Muscle of back (tissue), 11 donors: ENCODE measurements around the gene TMEM163. TPM values are rescaled to one million over a fixed set of nuclear protein-coding genes. Genes with fewer than 3 reads are reported as not detected.
A peak's percentile ranks its signal among the peaks of the same experiment; 100 is the strongest.
"Not testable (repeated sequence)": the region's sequence is repeated elsewhere in the genome, so short reads cannot be mapped to it uniquely, and the experiment has no call there.

Experiments used
- DNase-seq, 3 donors: peaks; one replicate each; pipeline versions ENCODE4 v3.0.0 to v3.0.0-alpha.2; 2013
- polyA plus RNA-seq, 10 donors: library from polyadenylated mRNA; unstranded; fragments of 120-200 nt; gene quantifications; one replicate each; pipeline ENCODE4 v1.2.1, GENCODE V29; 2013; ENCODE audit not compliant: insufficient read length in 10 of 10

TMEM163 gene
- polyA plus RNA-seq, 10 donors: 0.67 to 2.2 (median 0.96) TPM

DNA sequence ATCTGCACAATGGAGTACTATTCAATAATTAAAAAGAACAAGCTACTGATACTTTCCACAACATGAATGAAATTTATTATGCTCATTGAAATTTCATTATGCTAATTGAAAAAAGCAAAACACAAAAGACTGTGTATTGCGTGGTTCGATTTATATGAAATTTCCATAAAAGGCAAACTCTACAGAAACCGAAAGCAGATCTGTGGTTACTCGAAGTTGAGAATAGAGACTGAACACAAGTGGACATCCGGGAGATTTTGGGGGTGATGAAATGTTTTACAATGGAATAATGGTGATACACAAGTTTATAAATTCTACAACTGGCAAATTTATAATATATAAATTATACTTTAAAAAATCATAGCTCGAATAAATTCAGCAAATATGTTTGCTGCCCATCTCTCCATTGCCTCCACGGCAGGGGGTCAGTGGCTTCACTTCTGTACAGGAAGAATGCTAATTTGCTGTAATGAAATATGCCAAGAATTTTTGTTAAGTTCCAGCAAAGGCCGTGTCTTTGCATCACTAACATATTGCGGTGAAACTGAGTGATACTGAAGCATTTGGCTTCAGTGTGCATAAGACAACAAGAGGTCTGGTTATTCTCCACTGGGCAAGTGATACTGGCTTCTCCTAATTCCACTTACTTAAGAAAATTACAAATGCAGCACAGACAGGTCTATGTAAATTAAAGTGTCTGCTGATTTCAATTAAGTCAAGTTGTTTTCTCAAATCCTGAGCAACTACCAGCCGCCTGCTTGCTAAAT is 96.7 kb downstream of the TMEM163 start:
- no peak for DNase-seq

DNA sequence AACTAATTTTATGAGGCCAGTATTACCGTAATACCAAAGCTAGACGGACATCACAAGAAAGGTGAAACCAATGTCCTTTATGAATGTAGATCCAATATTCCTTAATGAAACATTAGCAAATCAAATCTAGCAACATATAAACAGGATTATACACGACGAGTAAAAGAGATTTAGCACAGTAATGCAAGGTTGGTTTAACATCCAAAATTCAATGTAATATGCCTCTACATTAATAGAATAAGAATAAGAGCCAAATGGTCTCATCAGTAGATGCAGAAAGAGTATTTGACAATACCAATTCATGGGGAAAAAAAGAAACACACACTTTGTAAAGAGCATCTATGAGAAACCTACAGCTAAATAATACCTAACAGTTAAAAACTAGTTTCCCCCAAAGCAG is 99.5 kb downstream of the TMEM163 start:
- DNase-seq: no peak

DNA sequence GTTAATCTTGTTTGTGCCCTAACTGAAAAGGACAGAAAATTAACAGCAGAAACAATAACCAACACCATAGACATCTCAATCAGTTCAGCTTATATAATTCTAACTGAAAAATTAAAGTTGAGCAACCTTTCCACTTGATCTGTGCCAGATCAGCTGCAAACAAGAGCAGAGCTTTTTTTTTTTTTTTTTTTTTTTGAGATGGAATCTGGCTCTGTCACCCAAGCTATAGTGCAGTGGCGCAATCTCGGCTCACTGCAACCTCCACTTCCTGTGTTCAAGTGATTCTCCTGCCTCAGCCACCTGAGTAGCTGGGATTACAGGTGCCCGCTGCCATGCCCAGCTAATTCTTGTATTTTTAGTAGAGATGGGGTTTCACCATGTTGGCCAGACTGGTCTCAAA is 103.3 kb downstream of the TMEM163 start:
- DNase-seq: not testable (repeated sequence)

DNA sequence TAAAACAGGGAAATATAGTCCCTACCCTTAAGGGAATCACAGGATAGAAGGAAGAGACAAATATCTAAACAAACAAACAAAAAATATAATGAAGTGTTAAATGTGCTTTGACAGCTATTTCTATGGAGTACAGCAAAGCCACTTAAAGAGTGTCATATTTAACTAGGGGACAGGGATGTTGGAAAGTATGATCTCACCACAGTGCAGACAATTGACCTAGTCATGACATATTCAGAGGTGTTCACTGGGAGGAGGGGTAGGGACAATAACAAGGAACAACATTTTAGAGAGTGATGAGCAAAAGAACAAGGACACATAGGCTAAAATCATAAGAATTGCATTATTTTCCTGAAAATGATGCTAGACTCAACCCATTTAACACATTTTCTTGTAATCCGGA is 107.5 kb downstream of the TMEM163 start:
- DNase-seq: no peak

DNA sequence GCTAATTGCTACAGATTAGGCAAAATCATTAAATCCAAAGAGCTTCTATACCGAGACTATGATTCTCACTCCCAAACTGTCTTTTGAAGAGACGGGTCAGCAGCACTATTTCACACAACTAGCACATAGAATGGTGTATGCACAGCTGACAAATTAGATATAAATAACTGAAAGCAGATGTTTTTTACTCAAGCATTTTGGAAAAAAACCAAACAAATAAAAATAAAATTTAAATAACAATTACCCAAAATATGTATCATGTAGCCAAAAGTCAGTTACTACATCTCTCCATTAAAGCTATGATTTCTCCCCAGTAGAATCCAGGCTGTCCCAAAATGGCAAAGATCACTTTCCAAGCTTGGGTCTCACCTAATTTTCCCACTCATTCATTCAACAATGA is 107.9 kb downstream of the TMEM163 start:
- peak in 1 of 3 donors; percentile 45 for DNase-seq

DNA sequence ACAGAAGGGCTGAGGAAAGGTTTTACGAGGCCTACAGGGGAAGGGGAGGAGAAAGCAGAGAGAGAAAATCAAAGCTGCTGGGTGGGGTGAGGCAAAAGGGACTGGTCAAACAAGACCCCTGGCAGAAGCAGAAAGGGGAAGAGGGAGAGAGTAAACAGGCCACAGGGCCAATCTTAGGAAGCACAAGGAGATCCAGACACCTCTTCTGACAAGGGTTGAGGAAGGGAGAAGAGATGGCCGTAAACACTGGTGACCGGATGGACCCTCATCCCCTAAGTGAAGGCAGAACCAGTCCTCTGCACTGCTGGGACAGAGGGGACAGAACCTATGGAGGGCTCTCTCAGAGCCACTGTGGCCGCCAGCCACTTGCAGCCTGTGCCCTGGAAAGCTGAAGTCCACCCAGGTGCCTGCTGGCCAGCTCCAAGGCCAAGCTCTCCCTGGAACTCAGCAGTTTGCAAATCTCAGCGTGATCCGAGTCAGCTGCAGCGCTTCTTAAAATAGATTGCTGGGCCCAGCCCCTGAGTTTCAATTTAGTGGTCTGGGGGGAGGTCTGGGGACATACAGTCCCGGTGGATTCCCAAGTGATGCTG is 108.8 kb downstream of the TMEM163 start:
- peak; percentile 10 to 59 (median 13) for DNase-seq

DNA sequence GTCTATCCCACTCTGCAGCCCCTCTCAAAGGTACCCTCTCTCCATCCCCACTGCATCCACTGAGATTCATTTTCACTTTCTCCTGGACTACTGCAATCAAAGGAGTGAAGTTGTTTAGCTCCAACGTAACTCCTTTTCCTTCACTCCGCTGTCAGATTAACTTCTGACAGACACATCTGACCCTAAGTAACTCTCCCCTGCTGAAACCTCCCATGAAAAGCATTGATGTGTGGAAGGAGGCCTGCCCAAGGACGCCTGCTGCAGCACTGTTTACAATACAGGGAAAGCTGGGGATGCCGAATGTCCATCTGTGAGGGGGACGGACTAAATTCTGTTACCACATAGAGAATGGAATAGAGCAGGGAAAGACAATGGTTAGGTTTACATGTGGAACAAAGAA is 114.8 kb downstream of the TMEM163 start:
- no peak for DNase-seq

DNA sequence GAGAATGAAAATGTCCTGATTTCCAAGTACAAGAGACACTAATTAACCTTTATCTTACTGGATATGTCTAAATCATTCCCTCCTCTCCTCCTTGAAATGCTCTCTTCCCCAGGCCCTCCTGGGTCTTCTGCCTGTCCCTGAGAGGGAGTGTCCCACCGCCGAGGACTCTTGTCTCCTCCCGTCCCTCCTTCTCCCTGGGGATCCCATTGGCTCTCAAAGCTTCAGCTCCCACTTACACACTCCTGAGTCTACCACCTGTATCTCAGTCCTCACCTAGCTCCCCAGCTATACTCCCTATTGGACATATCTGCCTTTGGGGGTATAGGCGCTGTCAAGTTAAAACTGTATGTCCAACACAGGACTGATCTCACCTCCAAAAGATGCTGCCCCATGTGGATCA is 116.1 kb downstream of the TMEM163 start:
- DNase-seq: no peak

DNA sequence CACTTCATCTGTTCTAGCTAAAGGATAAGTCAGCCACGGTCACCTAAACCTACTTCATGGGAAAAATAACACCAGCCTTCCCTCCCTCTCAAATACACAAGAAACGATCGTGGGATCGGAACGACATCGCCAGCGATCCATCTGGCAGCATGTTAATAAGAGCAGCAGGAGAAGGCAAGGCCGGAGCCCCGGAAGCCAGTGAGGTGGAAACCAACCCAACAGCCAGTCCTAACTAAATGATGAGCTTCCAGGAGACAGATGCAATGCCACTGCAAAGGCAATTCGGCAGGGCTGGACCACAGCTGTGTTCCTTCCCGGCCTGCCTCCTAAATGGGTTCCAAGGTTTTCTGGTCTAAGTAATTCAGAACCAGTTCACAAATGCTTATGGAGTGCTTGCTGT is 117.5 kb downstream of the TMEM163 start:
- no peak for DNase-seq

DNA sequence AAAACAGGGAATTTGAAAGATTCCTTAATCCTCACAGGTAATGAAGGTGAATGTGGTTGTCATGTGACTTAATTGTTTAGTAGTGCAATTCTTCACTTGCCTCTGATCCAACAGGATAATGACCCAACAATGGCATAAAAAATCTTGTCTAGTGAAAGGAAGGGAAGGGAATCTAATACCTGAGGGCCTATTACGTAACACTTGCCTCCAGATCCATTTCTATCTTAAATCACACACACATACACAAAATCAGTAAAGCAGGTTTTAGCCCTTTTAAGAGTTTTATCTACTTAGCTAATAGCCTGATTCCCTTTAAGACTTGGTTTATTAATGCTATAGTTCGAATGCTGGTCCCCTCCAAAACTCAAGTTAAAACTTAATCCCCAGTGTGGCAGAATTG is 118.6 kb downstream of the TMEM163 start:
- no peak for DNase-seq

DNA sequence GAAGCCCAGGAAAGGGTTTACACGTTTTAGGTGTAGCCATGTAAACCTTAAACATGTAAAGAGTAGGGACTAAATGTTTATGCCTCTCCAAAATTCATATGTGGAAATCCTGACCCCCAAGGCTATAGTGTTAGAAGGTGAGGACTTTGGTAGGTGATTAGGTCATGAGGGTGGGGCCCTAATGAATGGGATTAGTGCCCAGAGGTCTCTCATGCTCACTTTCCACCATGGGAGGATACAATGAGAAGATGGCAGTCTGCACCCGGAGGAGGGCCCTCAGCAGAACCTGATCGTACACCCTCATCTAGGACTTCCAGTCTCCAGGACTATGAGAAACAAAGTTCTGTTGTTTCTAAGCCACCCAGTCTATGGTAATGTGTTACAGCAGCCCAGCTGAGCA is 119.6 kb downstream of the TMEM163 start:
- DNase-seq: no peak

DNA sequence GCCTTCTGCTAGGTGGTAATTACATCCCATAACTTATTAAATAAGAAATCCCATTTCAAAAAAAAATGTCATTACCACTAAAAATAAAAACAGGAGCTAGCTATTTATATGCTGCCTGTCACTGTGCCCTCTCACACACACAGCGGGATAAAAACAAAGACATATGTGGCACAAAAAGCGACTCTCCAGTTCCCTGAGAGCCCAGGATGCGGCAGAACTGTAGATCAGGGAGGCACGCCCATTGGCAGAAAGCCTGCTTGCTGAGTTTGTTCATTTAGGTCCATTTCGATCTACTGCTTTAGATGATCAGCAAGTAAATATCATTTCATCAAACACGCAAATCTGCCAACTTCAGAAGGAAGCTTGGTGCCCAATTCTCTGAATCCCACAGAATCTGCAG is 124.4 kb downstream of the TMEM163 start:
- no peak for DNase-seq

DNA sequence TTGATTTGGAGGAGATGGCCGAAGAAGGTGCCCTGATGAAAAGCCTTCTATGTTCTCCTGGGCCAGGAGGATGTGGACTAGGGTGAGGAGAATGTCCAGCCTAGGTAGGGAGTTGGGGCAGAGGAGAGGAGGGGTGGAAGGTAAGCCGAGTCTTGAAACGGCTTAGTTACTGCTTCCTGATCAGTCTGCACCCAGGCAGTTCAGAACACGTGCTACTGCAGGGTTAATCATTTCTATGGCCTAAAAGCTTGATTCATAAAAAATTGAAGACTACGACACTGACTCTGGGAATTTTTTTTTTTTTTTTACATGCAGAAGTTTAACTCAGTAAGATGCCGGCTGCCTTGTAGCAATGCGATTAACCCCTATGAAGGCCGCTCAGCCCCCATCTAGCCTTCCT is 125.3 kb downstream of the TMEM163 start:
- DNase-seq: no peak

DNA sequence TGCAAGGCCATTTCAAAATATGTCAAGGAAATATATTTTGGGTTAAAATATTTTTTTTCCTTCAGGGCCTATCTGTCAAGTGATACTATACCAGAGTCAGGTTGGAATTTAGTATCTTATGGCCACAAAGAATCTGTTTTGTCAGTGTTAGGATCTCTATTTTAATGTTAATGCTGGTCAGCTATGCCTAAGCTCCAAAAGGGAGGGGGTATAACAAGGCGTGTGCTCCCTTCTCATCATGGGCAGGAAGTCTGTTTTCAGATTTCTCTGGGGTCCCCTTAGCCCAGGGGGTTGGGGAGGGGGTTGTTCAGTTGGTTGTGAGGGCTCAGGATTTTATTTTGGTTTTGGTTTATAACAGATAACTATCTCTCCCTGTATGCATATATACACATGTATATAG is 126.4 kb downstream of the TMEM163 start:
- DNase-seq: no peak

DNA sequence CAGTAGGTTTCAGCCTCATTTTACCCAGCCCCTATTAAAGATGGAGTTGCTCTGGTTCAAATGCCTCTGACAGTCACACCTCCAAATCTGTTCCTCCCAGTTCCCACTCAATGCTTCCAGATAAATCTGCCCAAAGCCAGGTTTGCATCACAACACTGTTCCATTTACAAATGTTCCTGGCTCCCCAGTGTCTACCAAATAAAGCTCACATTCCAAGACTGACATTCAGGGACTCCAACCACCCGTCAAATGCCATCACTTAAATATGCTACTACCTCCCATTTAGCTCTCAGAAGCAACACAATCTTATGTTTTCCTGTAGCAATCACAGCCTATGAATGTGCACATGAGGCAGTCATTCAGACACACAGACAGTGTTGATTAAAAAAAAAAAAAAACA is 127.3 kb downstream of the TMEM163 start:
- DNase-seq: no peak

DNA sequence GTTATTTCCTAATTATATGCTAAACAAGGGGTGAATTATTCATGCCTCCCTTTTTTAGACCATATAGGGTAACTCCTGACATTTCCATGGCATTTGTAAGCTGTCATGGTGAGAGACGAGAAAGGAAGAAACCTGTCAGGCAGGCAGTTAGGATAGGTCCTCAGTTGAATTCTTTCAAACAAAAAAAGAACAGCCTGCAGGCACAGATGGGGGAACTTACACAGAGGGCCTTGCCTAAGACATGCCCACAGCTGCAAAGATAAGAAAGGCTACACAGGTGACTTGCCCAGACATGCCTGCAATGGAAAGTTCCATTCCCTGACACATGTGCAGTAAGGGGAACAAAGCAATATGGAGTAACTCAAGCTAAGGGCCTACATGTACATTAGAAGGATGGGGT is 128.1 kb downstream of the TMEM163 start:
- DNase-seq: no peak

DNA sequence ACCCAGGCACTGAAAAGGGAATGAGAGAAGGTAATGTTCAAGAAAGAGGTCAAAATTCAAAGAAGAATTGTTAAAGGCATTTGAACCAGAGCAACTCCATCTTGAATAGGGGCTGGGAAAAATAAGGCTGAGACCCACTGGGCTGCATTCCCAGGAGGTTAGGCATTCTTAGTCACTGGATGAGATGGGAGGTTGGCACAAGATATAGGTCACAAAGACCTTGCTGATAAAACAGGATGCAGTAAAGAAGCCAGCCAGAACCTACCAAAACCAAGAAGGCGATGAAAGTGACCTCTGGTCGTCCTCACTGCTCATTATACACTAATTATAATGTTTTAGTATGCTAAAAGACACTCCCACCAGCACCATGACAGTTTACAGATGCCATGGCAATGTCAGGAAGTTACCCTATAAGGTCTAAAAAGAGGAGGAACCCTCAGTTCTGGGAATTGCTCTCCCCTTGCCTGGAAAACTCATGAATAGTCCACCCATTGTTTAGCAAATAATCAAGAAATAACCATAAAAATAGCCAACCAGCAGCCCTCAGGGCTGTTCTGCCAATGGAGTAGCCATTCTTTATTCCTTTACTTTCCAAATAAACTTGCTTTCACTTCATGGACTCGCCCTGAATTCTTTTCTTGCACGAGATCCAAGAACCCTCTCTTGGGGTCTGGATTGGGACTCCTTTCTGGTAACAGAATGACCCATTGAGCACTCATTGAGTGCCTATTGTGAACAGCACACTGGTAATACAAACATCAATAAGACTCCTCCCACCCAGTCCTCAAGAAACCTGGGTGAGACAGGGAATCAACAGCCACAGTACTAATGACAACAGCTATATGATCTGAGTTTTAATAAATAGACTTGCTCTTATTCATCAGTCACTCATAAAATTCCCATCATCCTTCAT is 129.4 kb downstream of the TMEM163 start:
- DNase-seq: not testable (repeated sequence)

DNA sequence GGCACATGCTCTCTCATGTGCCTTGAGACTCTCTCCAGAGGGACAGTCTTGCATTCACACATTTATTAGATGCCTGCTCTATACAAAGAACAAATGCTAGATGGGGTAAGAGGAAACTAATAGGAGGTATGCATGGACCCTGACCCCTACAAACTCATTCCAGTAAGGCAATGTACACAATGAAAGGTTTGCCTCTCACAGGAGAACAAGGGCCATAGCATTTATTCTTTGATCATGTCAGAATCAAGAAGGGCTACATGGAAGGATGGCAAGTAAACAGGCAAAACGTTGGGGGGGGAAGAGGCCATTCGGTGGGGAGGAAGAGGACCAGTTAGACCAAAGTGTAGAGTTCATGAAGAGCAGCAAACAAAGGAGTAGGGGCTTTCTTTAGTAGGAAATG is 130.2 kb downstream of the TMEM163 start:
- DNase-seq: no peak

DNA sequence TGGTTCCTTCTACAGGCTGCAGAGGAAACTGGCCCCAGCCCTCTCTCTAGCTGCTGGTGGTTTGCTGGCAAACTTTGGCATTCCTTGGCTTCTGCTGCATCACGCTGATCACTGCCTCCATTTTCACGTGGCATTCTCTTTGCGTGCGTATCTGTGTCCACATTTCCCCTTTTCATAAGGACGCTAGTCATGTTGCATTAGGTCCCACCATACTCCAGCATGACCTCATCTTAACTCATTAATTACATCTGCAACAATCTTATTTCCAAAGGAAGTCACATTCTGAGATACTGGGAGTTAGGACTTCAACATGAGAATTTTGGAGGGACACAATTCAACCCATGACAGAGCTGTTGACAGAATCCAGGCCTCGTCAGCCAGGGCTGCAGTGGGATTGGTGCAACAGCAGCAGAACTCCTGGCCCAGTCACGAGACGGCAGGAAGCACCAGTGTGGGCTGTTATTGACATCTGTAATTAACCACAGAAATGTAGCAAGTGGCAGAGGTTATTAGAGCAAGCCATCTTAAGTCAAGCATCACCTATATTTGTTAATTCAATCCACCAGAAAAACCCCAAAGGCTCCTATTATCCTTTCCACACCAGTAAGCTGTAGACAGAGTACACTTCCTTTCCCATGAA is 132.4 kb downstream of the TMEM163 start:
- no peak for DNase-seq

DNA sequence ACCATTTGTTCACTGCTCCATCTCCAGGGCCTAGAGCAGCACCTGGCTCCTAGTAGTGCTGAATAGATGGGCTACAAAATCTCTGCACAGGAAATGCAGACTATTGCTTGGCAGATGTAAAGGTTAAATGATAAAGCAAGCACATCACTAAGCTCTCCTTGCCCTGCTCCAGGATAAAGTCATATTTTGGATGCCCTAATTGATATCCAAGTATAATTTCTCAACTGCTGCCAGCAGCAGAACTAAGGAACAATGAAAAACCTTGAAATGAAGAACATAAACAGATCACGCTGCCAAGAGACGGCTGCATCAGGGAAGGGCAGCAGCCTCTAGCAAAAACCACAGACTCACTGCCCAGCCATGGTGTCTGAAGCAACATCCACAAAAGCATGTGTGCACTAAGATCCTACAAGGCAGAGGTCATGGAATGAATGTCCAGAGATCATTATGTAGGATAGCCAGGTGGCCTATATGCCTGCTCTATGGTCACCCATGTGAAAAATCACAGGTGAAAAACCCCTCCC is 134.7 kb downstream of the TMEM163 start:
- DNase-seq: no peak

DNA sequence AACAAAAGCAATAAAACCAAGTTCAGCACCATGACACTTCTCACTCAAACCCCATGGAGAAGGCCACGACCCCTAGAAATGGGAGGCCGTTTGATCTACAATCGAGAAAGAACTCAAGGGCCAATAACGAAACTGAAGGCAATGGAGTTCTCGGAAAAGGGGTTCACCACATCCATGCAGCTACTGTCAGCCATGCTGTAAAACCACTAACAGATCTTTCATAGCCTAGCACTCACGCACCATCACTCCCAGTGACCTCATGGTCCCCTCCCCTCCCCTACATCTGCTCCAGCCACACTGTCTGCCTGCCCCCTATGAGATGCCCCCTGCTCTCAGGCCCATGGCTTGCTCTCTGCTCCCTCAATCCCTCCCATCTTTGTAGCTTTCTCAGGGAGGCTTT is 135.3 kb downstream of the TMEM163 start:
- DNase-seq: no peak

DNA sequence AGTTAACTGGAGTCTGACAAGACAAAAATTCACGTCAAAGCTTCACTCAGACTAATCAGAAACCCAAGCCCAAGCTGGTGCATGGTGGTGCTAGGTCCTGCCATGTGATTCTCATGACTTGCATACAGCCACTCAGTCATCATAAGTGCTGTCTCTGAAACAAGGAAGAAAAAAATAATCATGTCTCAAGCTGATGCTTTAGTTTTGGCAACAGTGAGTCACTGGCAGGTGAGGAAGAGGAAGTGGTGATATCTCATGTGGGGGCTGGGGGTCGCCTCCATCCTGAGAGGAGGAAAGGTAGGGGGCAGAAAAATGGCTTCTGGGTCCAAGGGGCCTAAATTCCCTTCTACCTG is 136.3 kb downstream of the TMEM163 start:
- no peak for DNase-seq
